Suppressor macrophage treated with lipopolysaccharide for 4 hours (primary cell): ENCODE results near the gene CXCR6.
A peak's percentile ranks its signal among the peaks of the same experiment; 100 is the strongest.
"Not testable (repeated sequence)": the region's sequence is repeated elsewhere in the genome, so short reads cannot be mapped to it uniquely, and the experiment has no call there.

Experiments
- DNase-seq: peaks from one replicate; pipeline ENCODE4 v3.0.0-alpha.2; 2020

CXCR6 gene

DNA sequence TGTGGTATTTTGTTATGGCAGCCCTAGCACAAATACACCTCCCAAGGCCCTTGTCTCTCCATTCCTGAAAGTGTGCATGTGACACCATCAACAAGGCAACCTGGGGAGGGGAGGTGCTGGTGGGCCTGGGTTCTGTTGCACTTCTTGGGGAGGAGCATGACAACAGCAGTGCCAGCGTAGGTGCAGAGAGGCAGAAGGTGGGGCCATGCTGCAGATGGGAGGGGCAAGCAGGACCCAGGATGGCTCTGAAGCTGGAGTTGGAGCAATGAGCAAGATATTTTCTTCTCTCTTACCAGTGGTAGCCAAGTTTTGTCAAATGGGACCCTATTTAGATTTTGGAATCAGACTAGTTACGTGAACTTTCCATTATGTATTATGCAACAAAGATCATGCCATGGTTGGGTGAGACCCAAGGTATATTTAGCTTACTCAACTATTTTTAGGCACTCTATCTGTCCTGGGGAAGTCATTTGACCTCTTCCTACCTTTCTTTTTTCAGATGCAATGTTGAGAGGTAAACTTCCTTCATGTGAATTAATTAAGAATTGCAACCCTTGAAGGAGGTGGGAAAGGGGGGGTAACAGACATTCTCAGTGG lies 49.0 kb downstream of the CXCR6 start:
- no peak for DNase-seq

DNA sequence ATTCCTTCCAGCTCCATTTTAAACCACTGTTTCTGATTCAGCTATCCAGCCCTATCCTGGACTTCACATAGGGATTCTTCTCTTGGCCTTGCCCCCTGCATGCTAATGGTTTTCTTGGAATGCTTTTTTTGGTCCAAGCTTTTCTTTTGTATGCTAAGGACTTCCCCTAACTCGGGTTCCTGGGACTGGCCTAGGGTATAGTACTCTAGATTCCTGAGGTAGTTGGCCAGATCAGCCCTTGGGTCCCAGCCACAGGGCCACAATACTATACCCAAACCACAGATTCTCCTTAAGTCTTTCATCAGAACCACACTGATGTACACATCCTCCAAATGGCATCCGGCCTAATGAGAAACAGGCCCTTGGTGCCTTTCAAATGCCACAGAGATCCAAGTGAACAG lies 49.6 kb downstream of the CXCR6 start:
- no peak for DNase-seq

DNA sequence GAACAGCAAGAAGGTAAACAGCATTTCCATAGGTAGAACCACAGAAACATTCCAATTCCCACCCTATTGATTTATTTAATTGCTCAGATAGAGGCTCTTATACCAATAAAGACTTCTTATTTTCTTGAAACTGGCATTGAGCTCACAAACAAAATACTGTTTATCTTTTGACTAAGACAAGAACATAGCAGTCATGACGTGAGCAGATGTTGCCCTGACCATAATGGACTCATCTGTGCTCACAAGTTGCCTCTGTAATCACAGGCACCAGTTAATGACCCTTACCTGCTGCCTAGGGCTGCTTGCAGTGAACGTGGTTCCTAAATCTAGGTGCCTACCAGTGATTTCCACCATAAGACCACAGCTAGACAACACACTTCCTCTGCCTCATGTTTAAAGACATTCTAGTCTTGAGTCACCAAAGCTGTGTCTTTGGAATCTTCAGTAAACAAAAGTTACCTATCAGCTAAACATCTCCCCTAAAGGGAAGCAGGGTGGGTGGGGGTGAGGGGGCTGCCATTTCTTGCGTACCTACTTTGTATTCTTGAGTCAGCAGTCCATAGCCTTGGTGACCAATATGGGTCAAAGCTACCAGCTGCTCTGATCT lies 50.3 kb downstream of the CXCR6 start:
- DNase-seq: no peak

DNA sequence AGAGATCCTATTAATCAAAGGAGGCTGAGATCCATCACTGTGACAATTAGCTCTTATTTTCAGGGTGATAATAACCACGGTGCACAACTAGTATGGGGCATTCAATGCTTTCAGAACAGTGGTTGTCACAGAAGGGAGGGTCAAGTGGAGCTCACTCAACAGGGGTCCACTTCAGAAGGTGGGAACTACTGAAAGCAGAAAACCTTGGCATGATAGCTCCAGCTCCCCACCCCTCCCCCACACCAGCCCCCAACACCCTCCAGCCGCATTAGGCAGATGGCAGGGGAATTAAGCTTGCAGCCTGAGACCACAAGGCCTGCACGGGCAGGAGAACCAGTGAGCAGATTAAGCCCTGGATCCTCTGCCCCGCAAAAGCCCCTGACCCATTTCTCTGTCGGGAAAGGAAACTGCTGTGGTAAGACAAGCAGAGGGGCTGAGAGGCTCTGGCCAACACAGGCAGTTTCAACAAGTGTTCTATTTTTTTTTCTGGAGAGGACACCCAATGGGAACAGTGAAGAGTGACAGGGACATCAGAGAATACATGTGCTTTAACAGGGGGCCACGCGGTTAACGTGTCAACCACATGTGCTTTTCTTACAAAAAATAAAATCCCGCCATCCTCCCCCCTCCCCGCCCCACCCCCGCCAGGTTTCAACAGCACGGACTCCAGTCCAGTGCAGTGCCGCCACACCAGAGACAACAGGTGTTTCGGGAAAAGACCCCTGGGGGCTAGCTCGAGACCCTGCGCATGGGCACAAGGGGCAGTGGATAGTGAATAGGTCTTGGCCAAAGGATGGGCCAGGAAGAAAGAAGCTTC lies 51.4 kb downstream of the CXCR6 start:
- DNase-seq: no peak

DNA sequence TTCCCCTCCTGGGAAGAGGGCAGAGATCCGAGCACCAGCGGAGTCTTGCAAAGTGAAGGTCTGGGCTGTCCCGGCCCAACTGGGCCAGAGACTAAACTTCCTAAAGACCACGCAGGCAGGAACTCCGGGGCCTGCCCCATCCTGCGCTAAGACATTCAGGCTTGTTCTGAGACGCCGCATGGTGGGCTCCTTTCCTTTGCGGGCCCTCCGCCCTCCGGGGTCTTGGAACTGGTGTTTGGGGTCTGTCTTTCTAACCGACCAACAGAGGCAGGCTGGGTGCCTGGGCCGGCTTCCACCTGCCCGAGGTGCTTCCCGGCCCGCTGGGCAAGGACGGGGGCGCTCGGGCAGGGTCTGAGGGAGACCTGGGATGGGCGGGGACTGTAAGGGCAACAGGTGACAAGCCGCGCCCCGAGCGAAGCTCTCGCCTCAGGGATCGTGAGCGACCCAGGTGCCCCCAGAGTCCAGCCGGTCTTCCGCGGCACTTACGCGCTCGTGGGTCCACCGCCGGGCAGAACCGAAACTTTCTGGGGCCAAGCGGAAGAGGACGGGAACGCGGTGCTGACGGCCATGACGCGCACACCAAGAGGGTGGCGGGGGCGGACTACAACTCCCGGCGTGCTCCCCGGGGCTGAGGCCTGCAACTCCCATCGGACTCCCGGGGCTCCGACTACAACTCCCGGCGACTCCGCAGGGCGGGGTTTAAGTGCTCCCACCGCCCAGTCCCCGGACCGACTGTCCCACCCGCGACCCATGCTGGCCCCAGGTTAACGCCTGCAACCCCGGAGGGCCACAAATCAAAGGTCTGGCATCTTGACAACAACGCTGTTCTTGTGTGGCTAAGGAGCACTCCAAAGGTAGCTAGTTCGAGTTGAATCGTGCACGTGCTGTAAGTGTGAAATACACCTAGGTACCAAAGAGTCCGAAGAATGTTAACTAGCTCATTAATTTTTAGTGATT lies 52.2 kb downstream of the CXCR6 start, which contains the start of gene FYCO1:
TSS of gene FYCO1 (minus strand) at position 589 of the 957 bp plus-strand sequence. CDS start 10,914 bp downstream, outside the sequence.
- peak; percentile 96 for DNase-seq

DNA sequence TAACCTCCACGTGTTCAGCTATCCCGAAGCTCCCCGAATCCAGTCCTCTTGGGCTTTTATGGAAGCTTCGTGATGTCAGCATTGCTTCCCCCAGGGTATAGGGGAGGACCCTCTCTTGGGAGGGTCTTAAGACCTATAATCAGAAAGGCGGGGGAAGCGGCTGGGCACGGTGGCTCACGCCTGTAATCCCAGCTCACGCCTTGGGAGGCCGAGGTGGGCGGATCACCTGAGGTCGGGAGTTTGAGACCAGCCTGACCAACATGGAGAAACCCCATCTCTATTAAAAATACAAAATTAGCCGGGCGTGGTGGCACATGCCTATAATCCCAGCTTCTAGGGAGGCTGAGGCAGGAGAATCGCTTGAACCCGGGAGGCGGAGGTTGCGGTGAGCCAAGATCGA lies 54.2 kb downstream of the CXCR6 start:
- not testable (repeated sequence) for DNase-seq

DNA sequence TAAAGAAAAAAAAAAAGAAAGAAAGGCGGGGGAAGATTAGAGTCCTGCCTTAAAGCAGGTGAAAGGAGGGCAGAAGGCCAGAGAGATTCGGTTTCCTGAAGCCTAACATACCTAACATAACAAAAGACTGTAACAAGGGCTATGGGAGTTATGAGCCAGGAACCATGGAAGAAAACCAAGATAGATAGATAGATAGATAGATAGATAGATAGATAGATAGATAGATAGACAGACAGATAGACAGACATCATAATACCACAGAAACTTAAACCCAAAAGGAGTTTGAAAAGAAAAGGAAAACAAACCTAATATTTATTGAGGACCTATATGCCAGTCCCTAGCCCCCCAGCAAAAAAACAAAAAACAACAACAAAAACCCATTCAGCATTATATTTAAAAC lies 54.7 kb downstream of the CXCR6 start:
- no peak for DNase-seq
